Glutamatergic neuron (in vitro differentiated cells): Measurements from ENCODE around the gene HNRNPR. TPM values are rescaled to one million over a fixed set of nuclear protein-coding genes. Genes with fewer than 3 reads are reported as not detected.
"Not testable (repeated sequence)": the region's sequence is repeated elsewhere in the genome, so short reads cannot be mapped to it uniquely, and the experiment has no call there.

Experiments used
- DNase-seq: peaks from one replicate; pipeline ENCODE4 v3.0.0; 2022
- H3K27ac Mint-ChIP-seq: one replicate; pipeline ENCODE4 v1.8.0; 2020; ENCODE audit warnings: mild to moderate bottlenecking, mixed read lengths, inconsistent platforms; ENCODE audit not compliant: unreplicated experiment
- H3K27me3 Mint-ChIP-seq: one replicate; pipeline ENCODE4 v1.8.0; 2020; ENCODE audit warnings: mild to moderate bottlenecking, moderate library complexity, mixed read lengths, inconsistent platforms; ENCODE audit not compliant: unreplicated experiment
- H3K36me3 Mint-ChIP-seq: one replicate; pipeline ENCODE4 v1.8.0; 2020; ENCODE audit warnings: mild to moderate bottlenecking, mixed read lengths, inconsistent platforms; ENCODE audit not compliant: unreplicated experiment
- H3K4me1 Mint-ChIP-seq: one replicate; pipeline ENCODE4 v1.8.0; 2020; ENCODE audit warnings: mild to moderate bottlenecking, low read depth, mixed read lengths, inconsistent platforms; ENCODE audit not compliant: unreplicated experiment
- H3K4me3 Mint-ChIP-seq: one replicate; pipeline ENCODE4 v1.8.0; 2020; ENCODE audit warnings: mild to moderate bottlenecking, mixed read lengths, inconsistent platforms; ENCODE audit not compliant: unreplicated experiment
- H3K9me3 Mint-ChIP-seq: one replicate; pipeline ENCODE4 v1.8.0; 2020; ENCODE audit warnings: mild to moderate bottlenecking, moderate library complexity, mixed read lengths, inconsistent platforms; ENCODE audit not compliant: unreplicated experiment
- CTCF ChIP-seq: fragments of 200-600 bp; sonication (generic); IDR thresholded peaks from one replicate; pipeline ENCODE4 v1.5.0; 2021; ENCODE audit not compliant: partially characterized antibody, unreplicated experiment
- total RNA-seq: library from RNA; stranded (reverse); fragmentation: NEBNext Ultra II Directional; extraction: Animal tissue kit (Norgen Biotek cat#: 25700); gene quantifications from one replicate; pipeline ENCODE4 v1.2.1, GENCODE V29; 2021; ENCODE audit not compliant: unreplicated experiment

HNRNPR gene
- total RNA-seq, 1 donor from 2014 or later: 189 TPM

DNA sequence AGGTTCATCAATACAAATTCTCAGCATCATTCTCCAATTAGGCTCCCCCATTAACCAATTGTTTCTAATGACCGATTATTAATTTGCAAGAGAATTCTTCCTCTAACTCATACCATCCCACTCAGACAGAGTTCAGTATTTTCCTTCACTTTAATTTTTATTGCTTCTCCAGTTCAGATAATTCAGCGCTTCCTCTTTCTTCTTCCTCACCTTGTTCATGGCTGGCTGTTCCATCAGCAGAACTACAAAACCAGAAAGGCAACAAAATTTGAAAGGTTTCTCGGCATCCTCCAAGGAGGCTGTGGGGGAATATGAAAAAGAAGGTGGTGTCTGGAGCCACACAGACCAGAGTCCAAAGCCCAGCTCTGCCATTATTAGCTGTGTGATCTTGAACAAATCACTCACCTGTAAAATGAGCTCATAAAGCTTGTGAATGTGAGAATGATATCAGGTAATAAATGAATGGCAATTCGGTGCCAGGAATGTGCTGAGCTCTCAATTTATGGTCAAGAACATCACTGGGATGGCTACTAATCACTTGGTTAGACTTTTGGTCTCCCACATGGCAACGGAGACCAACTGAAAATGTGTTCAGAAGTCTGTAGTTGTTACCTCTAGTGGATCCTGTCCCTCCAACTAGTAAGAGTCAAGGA, 37.3 kb upstream of the HNRNPR start:
- TF ChIP-seq CTCF: no peak
- Mint-ChIP-seq H3K27me3 (peaks cover 11% of the 10 kb centered on the region), H3K36me3 (no peaks in the 10 kb centered on the region)

GRCh38 chr1:23380719-23381118, 36.6 kb upstream of the HNRNPR start:
- Mint-ChIP-seq H3K4me3 (no peak overlapping the region), H3K27ac (no peak overlapping the region), H3K36me3 (no peaks in the 10 kb centered on the region), H3K9me3 (no peaks in the 10 kb centered on the region), H3K4me1 (no peaks in the 10 kb centered on the region), H3K27me3 (peaks cover 7% of the 10 kb centered on the region)
- no peak for TF ChIP-seq CTCF
- no peak for DNase-seq

More for the DNA sequence above, 37.3 kb upstream of the HNRNPR start:
- no peak overlapping the region for H3K27ac Mint-ChIP-seq
- no peak for DNase-seq
- H3K4me1 Mint-ChIP-seq: no peaks in the 10 kb centered on the region
- no peaks in the 10 kb centered on the region for H3K9me3 Mint-ChIP-seq
- H3K4me3 Mint-ChIP-seq: no peak overlapping the region

GRCh38 chr1:23380236-23380635, 36.2 kb upstream of the HNRNPR start:
- H3K27me3 Mint-ChIP-seq, H3K4me1 Mint-ChIP-seq, H3K27ac Mint-ChIP-seq, H3K4me3 Mint-ChIP-seq, H3K9me3 Mint-ChIP-seq, H3K36me3 Mint-ChIP-seq, DNase-seq: not testable (repeated sequence)

- H3K27me3 Mint-ChIP-seq: peaks cover 5% of the 10 kb centered on the region
- no peak for DNase-seq
- TF ChIP-seq CTCF: no peak
- H3K9me3 Mint-ChIP-seq: peaks cover 4% of the 10 kb centered on the region
- peaks cover 4% of the 10 kb centered on the region for H3K4me1 Mint-ChIP-seq
- H3K4me3 Mint-ChIP-seq: no peak overlapping the region
- peaks cover 14% of the 10 kb centered on the region for H3K36me3 Mint-ChIP-seq
- H3K27ac Mint-ChIP-seq: no peak overlapping the region
These were observed 33.1 kb upstream of the HNRNPR start for GRCh38 chr1:23376890-23377811.

DNA sequence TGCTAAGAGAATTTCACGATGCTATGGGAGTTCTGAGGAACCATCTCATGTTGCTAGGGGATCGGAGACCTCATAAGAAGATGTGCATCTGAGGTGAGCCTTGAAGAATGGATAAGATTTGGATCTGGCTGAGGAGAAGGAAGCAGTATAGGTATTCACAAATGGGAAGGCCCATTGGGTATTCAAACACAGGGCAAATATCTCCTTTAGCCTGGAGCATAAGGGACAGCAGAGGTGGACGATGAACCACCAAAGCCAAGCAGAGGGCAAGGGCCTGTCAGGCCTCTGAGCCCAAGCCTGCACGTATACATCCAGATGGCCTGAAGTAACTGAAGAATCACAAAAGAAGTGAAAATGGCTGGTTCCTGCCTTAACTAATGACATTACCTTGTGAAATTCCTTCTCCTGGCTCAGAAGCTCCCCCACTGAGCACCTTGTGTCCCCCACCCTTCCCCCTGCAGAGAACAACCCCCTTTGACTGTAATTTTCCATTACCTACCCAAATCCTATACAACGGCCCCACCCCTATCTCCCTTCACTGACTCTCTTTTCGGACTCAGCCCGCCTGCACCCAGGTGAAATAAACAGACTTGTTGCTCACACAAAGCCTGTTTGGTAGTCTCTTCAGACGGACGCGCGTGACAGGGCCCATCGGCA, 30.1 kb upstream of the HNRNPR start:
- DNase-seq, H3K4me3 Mint-ChIP-seq, H3K9me3 Mint-ChIP-seq, H3K27me3 Mint-ChIP-seq, H3K27ac Mint-ChIP-seq: not testable (repeated sequence)
- peaks cover 17% of the 10 kb centered on the region for H3K36me3 Mint-ChIP-seq
- peaks cover 17% of the 10 kb centered on the region for H3K4me1 Mint-ChIP-seq
